Fibroblast of lung (primary cell): ENCODE results near the gene CR1.

Experiments
- EZH2 ChIP-seq: IDR thresholded peaks from 2 replicates; pipeline ENCODE4 v1.5.1; 2012; ENCODE audit warnings: low read length, control low read depth, mild to moderate bottlenecking; ENCODE audit errors: missing control alignments
- TF ChIP-seq, protein P1 (sequence below), 2 donors: IDR thresholded peaks in 1 of 2; conservative IDR thresholded peaks in 1 of 2; 1 replicate in 1 of 2; 2 replicates in 1 of 2; pipeline ENCODE4 v1.5.1; 2011 to 2012; ENCODE audit warnings: low read length in 2 of 2, control low read depth in 1 of 2, inconsistent platforms in 1 of 2, low read depth in 1 of 2, mild to moderate bottlenecking in 1 of 2

DNA sequence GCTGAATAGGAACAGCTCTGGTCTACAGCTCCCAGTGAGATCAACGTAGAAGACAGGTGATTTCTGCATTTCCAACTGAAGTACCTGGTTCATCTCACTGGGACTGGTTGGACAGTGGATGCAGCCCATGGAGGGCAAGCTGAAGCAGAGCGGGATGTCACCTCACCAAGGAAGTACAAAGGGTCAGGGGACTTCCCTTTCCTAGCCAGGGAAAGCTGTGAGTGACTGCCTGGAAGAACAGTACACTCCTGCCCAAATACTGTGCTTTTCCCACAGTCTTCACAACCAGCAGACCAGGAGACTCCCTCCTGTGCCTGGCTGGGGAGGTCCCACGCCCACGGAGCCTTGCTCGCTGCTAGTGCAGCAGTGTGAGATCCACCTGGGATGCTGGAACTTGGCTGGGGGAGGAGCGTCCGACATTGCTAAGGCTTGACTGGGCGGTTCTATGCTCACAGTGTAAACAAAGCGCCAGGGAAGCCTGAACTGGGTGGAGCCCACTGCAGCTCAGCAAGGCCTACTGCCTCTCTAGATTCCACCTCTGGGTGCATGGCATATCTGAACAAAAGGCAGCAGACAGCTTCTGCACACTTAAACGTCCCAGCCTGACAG lies 163.7 kb downstream of the CR1 start:
- no peak for TF ChIP-seq EZH2
- TF ChIP-seq, protein P1, sequence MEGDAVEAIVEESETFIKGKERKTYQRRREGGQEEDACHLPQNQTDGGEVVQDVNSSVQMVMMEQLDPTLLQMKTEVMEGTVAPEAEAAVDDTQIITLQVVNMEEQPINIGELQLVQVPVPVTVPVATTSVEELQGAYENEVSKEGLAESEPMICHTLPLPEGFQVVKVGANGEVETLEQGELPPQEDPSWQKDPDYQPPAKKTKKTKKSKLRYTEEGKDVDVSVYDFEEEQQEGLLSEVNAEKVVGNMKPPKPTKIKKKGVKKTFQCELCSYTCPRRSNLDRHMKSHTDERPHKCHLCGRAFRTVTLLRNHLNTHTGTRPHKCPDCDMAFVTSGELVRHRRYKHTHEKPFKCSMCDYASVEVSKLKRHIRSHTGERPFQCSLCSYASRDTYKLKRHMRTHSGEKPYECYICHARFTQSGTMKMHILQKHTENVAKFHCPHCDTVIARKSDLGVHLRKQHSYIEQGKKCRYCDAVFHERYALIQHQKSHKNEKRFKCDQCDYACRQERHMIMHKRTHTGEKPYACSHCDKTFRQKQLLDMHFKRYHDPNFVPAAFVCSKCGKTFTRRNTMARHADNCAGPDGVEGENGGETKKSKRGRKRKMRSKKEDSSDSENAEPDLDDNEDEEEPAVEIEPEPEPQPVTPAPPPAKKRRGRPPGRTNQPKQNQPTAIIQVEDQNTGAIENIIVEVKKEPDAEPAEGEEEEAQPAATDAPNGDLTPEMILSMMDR (conservative IDR thresholded peaks at IDR 0.05 in 1 of 2, IDR thresholded peaks at IDR 0.05 in 1 of 2; ENCODE audit: low read depth in 1 of 2, low read length in 2 of 2): no peak
